Stimulated activated CD8-positive, alpha-beta memory T cell treated with anti-CD3 and anti-CD28 coated beads, Interleukin-7, amount 100 ng/mL, for 1 hour (primary cell): ENCODE data around the gene GIPC3.
A peak's percentile ranks its signal among the peaks of the same experiment; 100 is the strongest.
"Not testable (repeated sequence)": the region's sequence is repeated elsewhere in the genome, so short reads cannot be mapped to it uniquely, and the experiment has no call there.

Source experiments
- DNase-seq, 2 donors: peaks; one replicate each; pipeline ENCODE4 v3.0.0-alpha.2; 2020; ENCODE audit warnings: low read depth in 2 of 2

The GIPC3 gene

DNA sequence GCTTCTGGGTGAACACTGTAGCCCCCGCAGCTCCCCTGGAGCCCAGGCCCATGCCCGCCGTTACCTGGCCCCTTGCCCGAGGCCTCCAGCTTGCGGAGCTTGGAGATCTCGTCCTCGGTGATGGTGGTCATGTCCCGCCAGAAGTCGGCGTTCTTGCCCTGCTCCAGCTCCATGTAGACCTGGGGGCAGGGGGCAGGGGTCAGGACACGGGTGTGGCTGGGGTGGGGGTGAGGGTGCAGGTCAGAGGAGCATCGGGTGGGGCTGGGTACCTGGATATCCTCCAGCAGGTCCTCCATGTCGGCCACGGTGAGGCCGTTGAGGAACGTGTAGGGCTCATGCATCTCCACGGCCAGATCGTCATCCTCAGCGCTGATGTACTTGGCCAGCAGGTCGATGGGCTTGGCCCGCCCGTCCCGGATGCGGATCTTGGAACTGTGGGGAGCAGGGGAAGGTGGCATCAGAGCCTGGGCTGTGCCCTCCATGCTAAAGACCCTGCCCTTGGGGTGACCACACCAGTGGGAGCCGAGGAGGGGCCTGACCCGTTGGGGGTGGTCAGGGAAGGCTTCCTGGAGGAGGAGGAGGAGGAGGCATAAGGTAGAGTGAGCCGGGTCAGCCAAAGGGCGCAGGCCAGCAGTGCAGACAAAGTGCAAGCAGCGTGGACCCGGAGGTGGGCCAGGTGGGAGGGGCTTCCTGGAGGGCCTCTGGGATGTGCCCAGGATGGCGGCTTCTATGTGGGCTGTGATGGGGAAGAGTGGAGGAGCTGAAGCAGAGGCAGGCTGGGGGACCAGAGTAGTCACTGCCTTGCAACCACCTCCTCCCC, 33.7 kb downstream of the GIPC3 start:
- no peak for DNase-seq

DNA sequence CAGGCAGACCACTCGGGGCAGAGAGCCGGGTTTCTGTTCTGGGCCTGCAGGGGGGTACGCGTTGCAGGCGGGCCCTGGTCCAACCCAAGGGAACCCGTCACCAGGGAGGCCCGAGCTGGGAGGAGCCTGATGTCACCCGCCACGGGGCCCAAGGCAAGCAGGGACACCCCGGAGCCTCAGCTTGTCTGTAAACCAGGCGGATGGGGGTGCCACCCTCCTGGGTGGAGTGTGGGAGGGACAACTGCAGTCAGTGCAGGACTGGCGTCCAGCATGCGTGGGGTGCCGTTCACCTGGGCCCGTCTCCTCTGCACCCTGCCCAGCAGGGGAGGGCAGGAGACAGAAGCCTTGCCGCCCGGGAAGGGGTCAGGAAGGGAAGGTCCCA, 34.3 kb downstream of the GIPC3 start:
- no peak for DNase-seq

- no peak for DNase-seq
These were observed 35.0 kb downstream of the GIPC3 start for GRCh38 chr19:3620145-3620816.

GRCh38 chr19:3620817-3621547, 35.7 kb downstream of the GIPC3 start:
- no peak for DNase-seq

- DNase-seq: no peak
These were observed 36.4 kb downstream of the GIPC3 start for GRCh38 chr19:3621689-3622088.

- no peak for DNase-seq
These were observed 36.9 kb downstream of the GIPC3 start for GRCh38 chr19:3622224-3622623.

DNA sequence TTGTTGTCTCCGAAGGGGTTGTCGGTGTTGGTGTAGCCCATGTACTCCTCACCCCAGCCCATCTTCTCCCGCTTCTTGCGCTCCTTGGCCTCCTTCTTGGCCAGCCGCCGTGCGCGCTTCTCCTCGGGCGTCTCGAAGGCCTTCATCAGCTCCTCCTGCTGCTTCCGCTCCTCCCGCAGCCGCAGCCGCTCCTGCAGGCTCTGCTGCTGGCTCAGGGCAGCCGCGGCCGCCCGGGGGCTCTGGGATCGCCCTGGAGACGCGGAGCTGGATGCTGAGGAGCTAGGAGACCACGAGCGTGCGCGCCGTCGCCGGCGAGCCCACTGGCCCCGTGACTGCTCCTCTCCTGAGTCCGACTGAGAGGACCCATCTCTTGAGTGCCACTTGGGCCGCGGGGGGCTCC, 38.4 kb downstream of the GIPC3 start:
- DNase-seq: no peak

GRCh38 chr19:3625996-3626472, 40.8 kb downstream of the GIPC3 start:
- no peak for DNase-seq

GRCh38 chr19:3626473-3627350, 41.4 kb downstream of the GIPC3 start, which contains the start of gene CACTIN:
TSS of gene CACTIN (minus strand) at chr19:3626790. CDS start at chr19:3626762, 28 bp downstream.
- peak; percentile 95 to 98 for DNase-seq

DNA sequence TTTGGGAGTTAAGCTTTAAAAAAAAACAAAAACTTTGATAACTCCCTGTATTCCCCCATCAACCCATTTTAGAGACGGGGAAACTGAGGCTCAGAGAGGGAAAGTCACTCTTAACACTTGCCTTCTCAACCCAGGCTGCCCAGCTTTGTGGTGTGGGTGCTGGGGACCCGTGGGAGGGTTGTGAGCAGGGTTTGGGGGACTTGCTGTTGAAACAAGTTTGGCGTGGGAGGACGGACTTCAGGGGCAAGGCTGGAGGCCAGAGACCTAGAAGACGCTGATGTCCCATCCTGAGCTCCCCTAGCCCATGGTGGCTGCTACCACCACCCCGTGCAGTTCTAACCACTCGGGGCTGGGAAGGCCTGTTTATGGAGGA, 42.1 kb downstream of the GIPC3 start:
- no peak for DNase-seq

- DNase-seq: not testable (repeated sequence)
These were observed 43.5 kb downstream of the GIPC3 start for GRCh38 chr19:3628766-3629165.

- no peak for DNase-seq
These were observed 46.0 kb downstream of the GIPC3 start for GRCh38 chr19:3631053-3631861.

DNA sequence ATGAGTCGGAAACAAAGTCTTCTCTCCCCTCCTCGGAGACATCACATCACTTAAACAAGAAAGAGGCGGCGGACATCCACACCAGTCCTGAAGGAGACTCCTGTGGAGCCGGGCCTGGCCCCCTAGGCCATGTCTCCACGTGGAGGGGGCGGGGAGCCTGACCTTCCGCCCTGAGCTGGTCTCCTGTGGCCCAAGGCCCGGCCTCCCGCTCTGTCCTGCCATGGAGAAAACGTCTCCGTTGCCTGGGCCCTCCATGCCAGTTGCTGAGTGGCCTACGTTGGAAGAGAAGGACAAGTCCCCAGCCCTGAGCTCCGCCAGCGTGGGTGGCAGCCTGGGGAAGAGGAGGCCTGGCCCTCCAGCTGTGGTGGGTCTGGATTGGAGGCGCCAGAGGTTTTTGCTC, 46.8 kb downstream of the GIPC3 start:
- no peak for DNase-seq

- no peak for DNase-seq
These were observed 47.7 kb downstream of the GIPC3 start for GRCh38 chr19:3632739-3633558.

DNA sequence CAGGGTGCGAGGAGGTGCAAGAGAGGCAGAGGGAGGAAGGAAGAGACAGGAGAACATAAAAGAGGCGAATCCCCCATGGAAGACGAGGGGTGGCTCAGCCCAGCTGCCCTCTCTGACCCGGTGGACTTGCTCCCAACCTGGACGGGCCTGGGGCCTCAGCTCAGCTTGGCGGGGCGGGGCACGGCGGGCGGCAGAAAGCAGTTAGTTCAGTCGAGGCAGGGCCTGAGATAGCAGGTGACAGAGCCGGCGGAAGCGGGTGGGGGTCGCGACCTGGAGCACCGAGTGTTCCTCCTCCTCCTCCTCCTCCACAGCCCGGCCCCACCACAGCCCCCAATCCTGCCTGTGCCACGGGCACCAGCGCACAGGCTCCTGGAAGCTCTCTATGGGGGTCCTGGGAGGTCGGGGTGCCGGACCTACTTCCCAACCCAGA, 48.3 kb downstream of the GIPC3 start:
- DNase-seq: no peak

- DNase-seq: no peak
These were observed 49.3 kb downstream of the GIPC3 start for GRCh38 chr19:3634496-3635045.

DNA sequence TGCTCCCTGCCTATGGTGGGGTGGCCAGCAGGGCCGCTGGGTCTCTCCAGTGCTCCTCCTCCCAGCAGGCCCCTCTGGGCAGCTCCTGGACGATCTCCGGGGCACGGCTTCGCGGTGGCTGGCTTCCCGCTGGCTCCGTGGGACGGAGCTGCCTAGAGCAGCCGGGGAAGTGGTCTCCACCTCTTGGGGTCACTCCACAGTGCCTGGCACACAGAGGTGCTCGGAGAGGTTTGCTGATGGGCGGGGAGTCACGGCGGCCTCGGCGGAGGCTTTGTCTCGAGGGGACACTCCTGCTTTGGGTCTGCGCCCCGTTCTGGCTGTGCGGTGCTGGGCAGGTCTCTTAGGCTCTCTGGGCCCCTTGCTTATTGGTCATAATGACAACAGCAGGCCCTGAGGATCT, 51.2 kb downstream of the GIPC3 start:
- no peak for DNase-seq

GRCh38 chr19:3636962-3637361, 51.7 kb downstream of the GIPC3 start:
- DNase-seq: no peak

- DNase-seq: no peak
These were observed 52.3 kb downstream of the GIPC3 start for GRCh38 chr19:3637621-3638020.
